ENCODE results near the gene VWA8.

Gene VWA8

GRCh38 chr13:41802684-41803444 is 158.0 kb downstream of the VWA8 start:
- H3K36me3 ChIP-seq (ENCODE audit: control insufficient read depth in 5 of 5, insufficient read depth in 5 of 5, low read length in 5 of 5): peaks cover 9 to 20% (median 15%) of the 10 kb centered on the region in 5 donors
- no peaks in the 10 kb centered on the region for H3K27me3 ChIP-seq (ENCODE audit: control insufficient read depth in 5 of 5, insufficient read depth in 4 of 5, low read length in 5 of 5)
- no peak overlapping the region for H3K4me3 ChIP-seq (ENCODE audit: low read depth in 1 of 5, low read length in 5 of 5)
- H3K4me1 ChIP-seq (ENCODE audit: control insufficient read depth in 5 of 5, insufficient read depth in 5 of 5, low read length in 5 of 5): no peaks in the 10 kb centered on the region
- H3K9me3 ChIP-seq (ENCODE audit: control insufficient read depth in 5 of 5, low read length in 5 of 5): no peaks in the 10 kb centered on the region
- H3K27ac ChIP-seq (ENCODE audit: low read depth, low read length): no peak overlapping the region
- H3K9ac ChIP-seq (ENCODE audit: low read length in 5 of 5): no peak overlapping the region

GRCh38 chr13:41802043-41802683 is 158.7 kb downstream of the VWA8 start:
- no peak overlapping the region for H3K4me3 ChIP-seq (ENCODE audit: low read depth in 1 of 5, low read length in 5 of 5)
- H3K9me3 ChIP-seq (ENCODE audit: control insufficient read depth in 5 of 5, low read length in 5 of 5): no peaks in the 10 kb centered on the region
- no peak overlapping the region for H3K27ac ChIP-seq (ENCODE audit: low read depth, low read length)
- H3K4me1 ChIP-seq (ENCODE audit: control insufficient read depth in 5 of 5, insufficient read depth in 5 of 5, low read length in 5 of 5): no peaks in the 10 kb centered on the region
- H3K36me3 ChIP-seq (ENCODE audit: control insufficient read depth in 5 of 5, insufficient read depth in 5 of 5, low read length in 5 of 5): peaks cover 9 to 14% (median 11%) of the 10 kb centered on the region in 5 donors
- H3K9ac ChIP-seq (ENCODE audit: low read length in 5 of 5): no peak overlapping the region
- H3K27me3 ChIP-seq (ENCODE audit: control insufficient read depth in 5 of 5, insufficient read depth in 4 of 5, low read length in 5 of 5): no peaks in the 10 kb centered on the region

GRCh38 chr13:41791056-41791455 is 169.9 kb downstream of the VWA8 start:
- Histone ChIP-seq H3K36me3 (ENCODE audit: control insufficient read depth in 5 of 5, insufficient read depth in 5 of 5, low read length in 5 of 5) (peaks cover 0 to 9% (median 0%) of the 10 kb centered on the region in 5 donors), H3K4me1 (ENCODE audit: control insufficient read depth in 5 of 5, insufficient read depth in 5 of 5, low read length in 5 of 5) (peaks cover 0 to 5% (median 5%) of the 10 kb centered on the region in 5 donors), H3K9ac (ENCODE audit: low read length in 5 of 5) (no peak overlapping the region), H3K27me3 (ENCODE audit: control insufficient read depth in 5 of 5, insufficient read depth in 4 of 5, low read length in 5 of 5) (no peaks in the 10 kb centered on the region), H3K9me3 (ENCODE audit: control insufficient read depth in 5 of 5, low read length in 5 of 5) (no peaks in the 10 kb centered on the region), H3K27ac (ENCODE audit: low read depth, low read length) (no peak overlapping the region), H3K4me3 (ENCODE audit: low read depth in 1 of 5, low read length in 5 of 5) (no peak overlapping the region)

- no peak overlapping the region for H3K9ac ChIP-seq (ENCODE audit: low read length in 5 of 5)
- H3K27me3 ChIP-seq (ENCODE audit: control insufficient read depth in 5 of 5, insufficient read depth in 4 of 5, low read length in 5 of 5): no peaks in the 10 kb centered on the region
- no peak overlapping the region for H3K4me3 ChIP-seq (ENCODE audit: low read depth in 1 of 5, low read length in 5 of 5)
- H3K4me1 ChIP-seq (ENCODE audit: control insufficient read depth in 5 of 5, insufficient read depth in 5 of 5, low read length in 5 of 5): peaks cover 0 to 5% (median 5%) of the 10 kb centered on the region in 5 donors
- H3K36me3 ChIP-seq (ENCODE audit: control insufficient read depth in 5 of 5, insufficient read depth in 5 of 5, low read length in 5 of 5): peaks cover 0 to 4% (median 0%) of the 10 kb centered on the region in 5 donors
- no peaks in the 10 kb centered on the region for H3K9me3 ChIP-seq (ENCODE audit: control insufficient read depth in 5 of 5, low read length in 5 of 5)
- no peak overlapping the region for H3K27ac ChIP-seq (ENCODE audit: low read depth, low read length)
Measured at GRCh38 chr13:41788552-41788951, 172.4 kb downstream of the VWA8 start.

- H3K4me1 ChIP-seq (ENCODE audit: control insufficient read depth in 5 of 5, insufficient read depth in 5 of 5, low read length in 5 of 5): peaks cover 5 to 20% (median 16%) of the 10 kb centered on the region in 5 donors
- peaks cover 0 to 4% (median 0%) of the 10 kb centered on the region in 5 donors for H3K36me3 ChIP-seq (ENCODE audit: control insufficient read depth in 5 of 5, insufficient read depth in 5 of 5, low read length in 5 of 5)
- H3K9ac ChIP-seq (ENCODE audit: low read length in 5 of 5): no peak overlapping the region
- H3K9me3 ChIP-seq (ENCODE audit: control insufficient read depth in 5 of 5, low read length in 5 of 5): no peaks in the 10 kb centered on the region
- no peak overlapping the region for H3K4me3 ChIP-seq (ENCODE audit: low read depth in 1 of 5, low read length in 5 of 5)
- no peaks in the 10 kb centered on the region for H3K27me3 ChIP-seq (ENCODE audit: control insufficient read depth in 5 of 5, insufficient read depth in 4 of 5, low read length in 5 of 5)
- H3K27ac ChIP-seq (ENCODE audit: low read depth, low read length): no peak overlapping the region
Measured at GRCh38 chr13:41785402-41786172, 175.3 kb downstream of the VWA8 start.

- Histone ChIP-seq H3K4me3 (ENCODE audit: low read depth in 1 of 5, low read length in 5 of 5) (no peak overlapping the region), H3K9ac (ENCODE audit: low read length in 5 of 5) (no peak overlapping the region), H3K27ac (ENCODE audit: low read depth, low read length) (no peak overlapping the region), H3K4me1 (ENCODE audit: control insufficient read depth in 5 of 5, insufficient read depth in 5 of 5, low read length in 5 of 5) (peaks cover 0 to 19% (median 18%) of the 10 kb centered on the region in 5 donors), H3K27me3 (ENCODE audit: control insufficient read depth in 5 of 5, insufficient read depth in 4 of 5, low read length in 5 of 5) (no peaks in the 10 kb centered on the region), H3K9me3 (ENCODE audit: control insufficient read depth in 5 of 5, low read length in 5 of 5) (no peaks in the 10 kb centered on the region), H3K36me3 (ENCODE audit: control insufficient read depth in 5 of 5, insufficient read depth in 5 of 5, low read length in 5 of 5) (peaks cover 0 to 10% (median 5%) of the 10 kb centered on the region in 5 donors)
Measured at GRCh38 chr13:41782086-41782485, 178.8 kb downstream of the VWA8 start.

- Histone ChIP-seq H3K27ac (ENCODE audit: low read depth, low read length) (no peak overlapping the region), H3K9me3 (ENCODE audit: control insufficient read depth in 5 of 5, low read length in 5 of 5) (no peaks in the 10 kb centered on the region), H3K4me3 (ENCODE audit: low read depth in 1 of 5, low read length in 5 of 5) (peak overlapping the region in 1 of 5 donors; percentile 18), H3K36me3 (ENCODE audit: control insufficient read depth in 5 of 5, insufficient read depth in 5 of 5, low read length in 5 of 5) (peaks cover 0 to 11% (median 5%) of the 10 kb centered on the region in 5 donors), H3K9ac (ENCODE audit: low read length in 5 of 5) (peak overlapping the region in 1 of 5 donors; percentile 26), H3K4me1 (ENCODE audit: control insufficient read depth in 5 of 5, insufficient read depth in 5 of 5, low read length in 5 of 5) (peaks cover 0 to 19% (median 18%) of the 10 kb centered on the region in 5 donors), H3K27me3 (ENCODE audit: control insufficient read depth in 5 of 5, insufficient read depth in 4 of 5, low read length in 5 of 5) (no peaks in the 10 kb centered on the region)
Measured at GRCh38 chr13:41780715-41781706, 179.9 kb downstream of the VWA8 start.

GRCh38 chr13:41775251-41775650 is 185.7 kb downstream of the VWA8 start:
- Histone ChIP-seq H3K27ac (ENCODE audit: low read depth, low read length) (no peak overlapping the region), H3K27me3 (ENCODE audit: control insufficient read depth in 5 of 5, insufficient read depth in 4 of 5, low read length in 5 of 5) (no peaks in the 10 kb centered on the region), H3K4me1 (ENCODE audit: control insufficient read depth in 5 of 5, insufficient read depth in 5 of 5, low read length in 5 of 5) (no peaks in the 10 kb centered on the region), H3K36me3 (ENCODE audit: control insufficient read depth in 5 of 5, insufficient read depth in 5 of 5, low read length in 5 of 5) (peaks cover 0 to 15% (median 11%) of the 10 kb centered on the region in 5 donors), H3K9ac (ENCODE audit: low read length in 5 of 5) (no peak overlapping the region), H3K4me3 (ENCODE audit: low read depth in 1 of 5, low read length in 5 of 5) (no peak overlapping the region), H3K9me3 (ENCODE audit: control insufficient read depth in 5 of 5, low read length in 5 of 5) (no peaks in the 10 kb centered on the region)

GRCh38 chr13:41774605-41775218 is 186.2 kb downstream of the VWA8 start:
- no peak overlapping the region for H3K9ac ChIP-seq (ENCODE audit: low read length in 5 of 5)
- H3K27me3 ChIP-seq (ENCODE audit: control insufficient read depth in 5 of 5, insufficient read depth in 4 of 5, low read length in 5 of 5): no peaks in the 10 kb centered on the region
- peaks cover 0 to 15% (median 11%) of the 10 kb centered on the region in 5 donors for H3K36me3 ChIP-seq (ENCODE audit: control insufficient read depth in 5 of 5, insufficient read depth in 5 of 5, low read length in 5 of 5)
- H3K4me1 ChIP-seq (ENCODE audit: control insufficient read depth in 5 of 5, insufficient read depth in 5 of 5, low read length in 5 of 5): no peaks in the 10 kb centered on the region
- no peak overlapping the region for H3K27ac ChIP-seq (ENCODE audit: low read depth, low read length)
- H3K4me3 ChIP-seq (ENCODE audit: low read depth in 1 of 5, low read length in 5 of 5): no peak overlapping the region
- H3K9me3 ChIP-seq (ENCODE audit: control insufficient read depth in 5 of 5, low read length in 5 of 5): no peaks in the 10 kb centered on the region

Measured in subcutaneous abdominal adipose tissue (tissue), 5 donors.